ENCODE measurements around the gene PVRIG. TPM values are rescaled to one million over a fixed set of nuclear protein-coding genes. Genes with fewer than 3 reads are reported as not detected.
"Not testable (repeated sequence)": the region's sequence is repeated elsewhere in the genome, so short reads cannot be mapped to it uniquely, and the experiment has no call there.

The PVRIG gene
- total and polyA plus RNA-seq, 2 of the 4 experiments (the other 2 are of a cell fraction) = not detected

DNA sequence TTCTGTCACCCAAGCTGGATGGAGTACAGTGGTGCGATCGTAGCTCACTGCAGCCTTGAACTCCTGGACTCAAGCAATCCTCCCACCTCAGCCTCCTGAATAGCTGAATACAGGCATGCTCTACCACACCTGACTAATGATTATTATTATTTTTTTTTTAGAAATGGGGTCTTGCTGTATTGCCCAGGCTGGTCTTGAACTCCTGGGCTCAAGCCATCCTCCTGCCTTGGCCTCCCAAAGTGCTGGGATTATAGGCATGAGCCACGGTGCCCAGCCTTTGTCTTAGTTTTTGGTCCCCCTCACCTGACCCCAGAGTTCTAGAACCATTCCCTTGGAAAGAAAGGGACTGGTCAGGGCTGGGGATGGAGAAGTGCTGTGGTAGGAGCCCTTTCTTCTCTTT lies 39.7 kb upstream of the PVRIG start:
- CTCF ChIA-PET; H3K4ac ChIP-seq (ENCODE audit: low read depth, low read length); H4K20me1 ChIP-seq (ENCODE audit: insufficient read depth, low read length); H4K8ac ChIP-seq (ENCODE audit: low read depth in 2 of 2, low read length in 2 of 2); DNase-seq; H3K4me2 ChIP-seq (ENCODE audit: low read depth, low read length); dilution Hi-C loops (cut with HindIII; ENCODE audit: low sequenced_read_pairs, unreplicated experiment); H2BK5ac ChIP-seq (ENCODE audit: low read depth, low read length, poor library complexity, severe bottlenecking); H3K9ac ChIP-seq (ENCODE audit: low read depth, low read length); H2BK20ac ChIP-seq (ENCODE audit: low read depth, low read length); H3K27ac ChIP-seq (ENCODE audit: insufficient read depth, low read length); H3K18ac ChIP-seq (ENCODE audit: low read depth, low read length); in situ Hi-C loops (cut with MboI; ENCODE audit: low sequenced_read_pairs); H3K4me3 ChIP-seq (ENCODE audit: insufficient read depth, low read depth, low read length); H2AK5ac ChIP-seq (ENCODE audit: low read depth, low read length); H3K56ac ChIP-seq (ENCODE audit: extremely low read depth, insufficient read depth, low read length); H3K23ac ChIP-seq (ENCODE audit: low read depth, low read length); H2AK9ac ChIP-seq (replicated peaks; ENCODE audit: low read depth, low read length, poor library complexity); H3K14ac ChIP-seq (replicated peaks; ENCODE audit: low read depth, low read length); H3K9me3 ChIP-seq (ENCODE audit: control insufficient read depth, insufficient read depth, low read length); H4K91ac ChIP-seq (ENCODE audit: insufficient read depth, low read depth, low read length); ATAC-seq (ENCODE audit: low read depth); POLR2A ChIA-PET (ENCODE audit: unreplicated experiment); H4K5ac ChIP-seq (ENCODE audit: low read depth, low read length); H3K27me3 ChIP-seq (ENCODE audit: control insufficient read depth, insufficient read depth, low read length); H2BK15ac ChIP-seq (ENCODE audit: low read depth, low read length); H3K36me3 ChIP-seq (ENCODE audit: control insufficient read depth, insufficient read depth, low read length); H3K9me1 ChIP-seq (ENCODE audit: insufficient read depth, low read length); intact Hi-C loops (cut with micrococcal nuclease); BruUV-seq (replicated peaks); H2BK120ac ChIP-seq (ENCODE audit: low read depth, low read length); H3K4me1 ChIP-seq (ENCODE audit: control insufficient read depth, insufficient read depth, low read length): not testable (repeated sequence)
- H3K79me1 ChIP-seq (ENCODE audit: low read depth in 1 of 2, low read length in 2 of 2) = peaks cover 13 to 16% of the 10 kb centered on the region in 2 experiments; a peak in 3 of 4 replicates
- H2AFZ ChIP-seq (replicated peaks; ENCODE audit: low read length, poor library complexity) = peak overlapping the region; percentile 61
- no CpG with 5 or more reads among the region's 3 CpGs for WGBS, 2 experiments (ENCODE audit: extremely low coverage in 2 of 2, insufficient read length in 1 of 2)

GRCh38 chr7:100182616-100183015 lies 37.1 kb upstream of the PVRIG start:
- H2BK5ac ChIP-seq (ENCODE audit: low read depth, low read length, poor library complexity, severe bottlenecking); H2BK120ac ChIP-seq (ENCODE audit: low read depth, low read length); H2AFZ ChIP-seq (replicated peaks; ENCODE audit: low read length, poor library complexity); H4K8ac ChIP-seq (ENCODE audit: low read depth in 2 of 2, low read length in 2 of 2); intact Hi-C loops (cut with micrococcal nuclease); H3K27ac ChIP-seq (ENCODE audit: insufficient read depth, low read length); H2BK15ac ChIP-seq (ENCODE audit: low read depth, low read length); H3K36me3 ChIP-seq (ENCODE audit: control insufficient read depth, insufficient read depth, low read length); H2AK5ac ChIP-seq (ENCODE audit: low read depth, low read length); H2BK20ac ChIP-seq (ENCODE audit: low read depth, low read length); ATAC-seq (ENCODE audit: low read depth); in situ Hi-C loops (cut with MboI; ENCODE audit: low sequenced_read_pairs); H4K20me1 ChIP-seq (ENCODE audit: insufficient read depth, low read length); H3K18ac ChIP-seq (ENCODE audit: low read depth, low read length); H3K4me2 ChIP-seq (ENCODE audit: low read depth, low read length); BruUV-seq (replicated peaks); H3K79me1 ChIP-seq (ENCODE audit: low read depth in 1 of 2, low read length in 2 of 2); dilution Hi-C loops (cut with HindIII; ENCODE audit: low sequenced_read_pairs, unreplicated experiment); H2AK9ac ChIP-seq (replicated peaks; ENCODE audit: low read depth, low read length, poor library complexity); H4K91ac ChIP-seq (ENCODE audit: insufficient read depth, low read depth, low read length); H3K4me1 ChIP-seq (ENCODE audit: control insufficient read depth, insufficient read depth, low read length); H3K4ac ChIP-seq (ENCODE audit: low read depth, low read length); H3K23ac ChIP-seq (ENCODE audit: low read depth, low read length); H3K9me1 ChIP-seq (ENCODE audit: insufficient read depth, low read length); H3K14ac ChIP-seq (replicated peaks; ENCODE audit: low read depth, low read length); DNase-seq; H3K27me3 ChIP-seq (ENCODE audit: control insufficient read depth, insufficient read depth, low read length); H3K4me3 ChIP-seq (ENCODE audit: insufficient read depth, low read depth, low read length); H3K56ac ChIP-seq (ENCODE audit: extremely low read depth, insufficient read depth, low read length); H4K5ac ChIP-seq (ENCODE audit: low read depth, low read length); H3K9me3 ChIP-seq (ENCODE audit: control insufficient read depth, insufficient read depth, low read length); H3K9ac ChIP-seq (ENCODE audit: low read depth, low read length); POLR2A ChIA-PET (ENCODE audit: unreplicated experiment): not testable (repeated sequence)
- CTCF ChIA-PET = interaction anchor here (1.2 kb wide), 1 partner anchor 8 kb away, joined by 6 read pairs; no protein-coding TSS in a partner anchor
- WGBS, 2 experiments (ENCODE audit: extremely low coverage in 2 of 2, insufficient read length in 1 of 2) = no CpG with 5 or more reads among the region's 6 CpGs

All from IMR-90 (cell line).